ENCODE data around the gene ITIH2. TPM values are rescaled to one million over a fixed set of nuclear protein-coding genes. Genes with fewer than 3 reads are reported as not detected.

ITIH2 gene
- total RNA-seq, 1 donor = not detected

DNA sequence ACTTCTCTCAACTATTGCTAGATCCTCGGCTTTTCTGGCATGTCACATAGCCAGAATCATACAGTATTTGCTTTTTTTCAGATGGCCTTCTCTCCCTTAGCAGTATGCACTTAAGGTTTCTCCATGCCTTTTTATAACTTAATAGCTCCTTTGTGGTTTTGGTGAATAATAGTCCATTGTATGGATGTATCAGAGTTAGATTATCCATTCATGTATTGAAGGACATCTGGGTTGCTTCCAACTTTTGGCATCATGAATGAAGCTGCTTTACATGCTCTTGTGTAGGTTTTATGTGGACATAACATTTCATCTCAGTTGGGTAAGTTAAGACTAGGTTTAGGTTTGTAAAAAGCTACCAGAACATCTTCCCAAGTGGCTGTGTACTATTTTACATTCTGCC lies 89.4 kb downstream of the ITIH2 start:
- H3K27me3 ChIP-seq (ENCODE audit: insufficient read depth, low read length) = no peaks in the 10 kb centered on the region
- no peaks in the 10 kb centered on the region for H3K9me3 ChIP-seq (ENCODE audit: low read depth, low read length)
- H3K4me3 ChIP-seq (ENCODE audit: low read length) = no peak overlapping the region
- peaks cover 27% of the 10 kb centered on the region for H3K4me1 ChIP-seq (ENCODE audit: insufficient read depth, low read length)

DNA sequence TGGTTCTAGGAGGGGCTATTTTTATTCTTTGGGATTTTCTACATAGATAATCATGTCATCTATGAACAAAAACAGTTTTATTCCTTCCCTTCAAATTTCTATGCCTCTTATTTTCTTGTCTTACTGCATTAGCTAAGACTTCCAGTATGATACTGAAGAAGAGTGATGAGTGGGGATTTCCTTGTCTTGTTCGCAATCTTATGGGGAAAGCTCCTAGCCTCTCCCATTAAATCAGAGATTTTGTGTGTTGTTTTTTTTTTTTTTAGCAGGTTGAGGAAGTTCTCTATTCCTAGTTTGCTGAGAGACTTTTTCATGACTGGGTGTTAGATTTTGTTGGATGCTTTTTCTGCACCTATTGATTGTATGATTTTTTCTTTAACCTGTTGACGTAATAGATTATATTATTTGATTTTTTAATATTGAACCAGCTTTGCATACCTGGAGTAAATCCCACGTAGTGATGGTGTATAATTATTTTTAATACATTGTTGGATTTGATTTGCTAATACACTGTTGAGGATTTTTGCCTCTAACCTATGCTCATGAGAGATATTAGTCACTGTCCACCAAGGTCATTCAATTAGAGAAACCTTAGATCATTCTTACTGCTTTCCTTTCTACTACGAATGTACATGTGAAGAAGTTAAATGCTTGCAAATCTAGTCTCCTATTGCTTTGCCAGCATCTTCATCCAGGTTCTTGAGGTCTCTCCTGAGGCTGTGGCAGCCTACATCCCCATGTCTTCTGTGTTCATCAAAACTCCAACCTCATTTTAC lies 91.3 kb downstream of the ITIH2 start:
- no peaks in the 10 kb centered on the region for H3K9me3 ChIP-seq (ENCODE audit: low read depth, low read length)
- H3K4me3 ChIP-seq (ENCODE audit: low read length) = no peak overlapping the region
- H3K4me1 ChIP-seq (ENCODE audit: insufficient read depth, low read length) = peaks cover 16% of the 10 kb centered on the region
- H3K27me3 ChIP-seq (ENCODE audit: insufficient read depth, low read length) = no peaks in the 10 kb centered on the region

DNA sequence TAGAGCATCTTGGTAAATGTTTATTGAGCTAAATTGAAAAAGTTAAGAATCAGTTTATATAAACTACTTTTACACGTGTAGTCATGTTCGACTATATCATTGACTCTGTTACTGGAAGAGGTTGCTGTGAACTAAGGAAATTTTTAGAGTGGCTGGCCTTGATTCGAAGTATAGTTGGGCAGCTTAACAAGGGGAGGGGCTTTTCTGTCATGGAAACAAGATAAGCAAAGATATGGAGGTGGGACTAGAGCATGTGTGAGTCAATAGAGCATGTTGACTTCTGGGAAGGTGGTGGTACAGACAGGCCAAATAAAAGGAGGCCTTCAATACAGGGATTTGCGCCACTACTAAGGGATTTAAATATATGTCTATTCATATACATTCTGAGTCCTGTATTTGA lies 92.5 kb downstream of the ITIH2 start:
- H3K4me3 ChIP-seq (ENCODE audit: low read length) = no peak overlapping the region
- H3K27me3 ChIP-seq (ENCODE audit: insufficient read depth, low read length) = no peaks in the 10 kb centered on the region
- peaks cover 12% of the 10 kb centered on the region for H3K4me1 ChIP-seq (ENCODE audit: insufficient read depth, low read length)
- H3K9me3 ChIP-seq (ENCODE audit: low read depth, low read length) = no peaks in the 10 kb centered on the region

- Histone ChIP-seq H3K9me3 (ENCODE audit: low read depth, low read length) (no peaks in the 10 kb centered on the region), H3K27me3 (ENCODE audit: insufficient read depth, low read length) (no peaks in the 10 kb centered on the region), H3K4me1 (ENCODE audit: insufficient read depth, low read length) (no peaks in the 10 kb centered on the region), H3K4me3 (ENCODE audit: low read length) (no peak overlapping the region)
Observed at GRCh38 chr10:7797582-7797981, 94.5 kb downstream of the ITIH2 start.

Other genes starting within 250 kb of the ITIH2 start
- 0.10 TPM for gene ITIH5, start 36.4 kb upstream of the ITIH2 start, total RNA-seq
- gene KIN, start 84.7 kb downstream of the ITIH2 start, total RNA-seq = 7.9 TPM
- gene ATP5F1C, start 84.9 kb downstream of the ITIH2 start, total RNA-seq = 303 TPM
- gene TAF3, start 115.2 kb downstream of the ITIH2 start, total RNA-seq = 6.7 TPM

Measured in mononuclear cell (primary cell).